H1 (cell line): ENCODE results near the gene UBR3. TPM values are rescaled to one million over a fixed set of nuclear protein-coding genes. Genes with fewer than 3 reads are reported as not detected.
"Not testable (repeated sequence)": the region's sequence is repeated elsewhere in the genome, so short reads cannot be mapped to it uniquely, and the experiment has no call there.

ENCODE experiments used
- CTCF ChIA-PET: fragments of 300-600 bp; sonication (Branson Sonifier 250); formaldehyde crosslinking; loops from one replicate; lab custom pipeline; 2021; ENCODE audit not compliant: partially characterized antibody; lab: Charles Lee
- POLR2A ChIA-PET: fragments of 300-600 bp; sonication (Branson Sonifier 250); formaldehyde crosslinking; loops from one replicate; lab custom pipeline; 2021; ENCODE audit warnings: inconsistent platforms; ENCODE audit not compliant: partially characterized antibody; lab: Charles Lee
- DNase-seq, 2 experiments: peaks; one replicate each; pipeline versions ENCODE4 v3.0.0 to v3.0.0-alpha.2; 2010 to 2022; ENCODE audit warnings: low spot score in 2 of 2, low read depth in 1 of 2, mixed read lengths in 1 of 2
- FAIRE-seq: peaks from 2 replicates; lab custom pipeline; 2011; peaks lifted over from hg19 to GRCh38; lab: Jason Lieb, UNC
- H2AFZ ChIP-seq: 2 replicates; pipeline ENCODE4 v1.8.1; 2012; ENCODE audit warnings: low read length, inconsistent platforms
- H2AK5ac ChIP-seq: 2 replicates; pipeline ENCODE4 v1.6.1; 2013; ENCODE audit warnings: low read depth, low read length
- H2BK120ac ChIP-seq: replicated peaks from 2 replicates; pipeline ENCODE3; 2013; ENCODE audit warnings: low read depth, low read length, inconsistent platforms
- H2BK12ac ChIP-seq: 2 replicates; pipeline ENCODE4 v1.6.1; 2013; ENCODE audit warnings: low read depth, low read length
- H2BK15ac ChIP-seq: 2 replicates; pipeline ENCODE4 v1.6.1; 2013; ENCODE audit warnings: low read length
- H2BK20ac ChIP-seq: 2 replicates; pipeline ENCODE4 v1.6.1; 2013; ENCODE audit warnings: low read length
- H2BK5ac ChIP-seq: 2 replicates; pipeline ENCODE4 v1.6.1; 2013; ENCODE audit warnings: low read depth, low read length
- H3K14ac ChIP-seq: 2 replicates; pipeline ENCODE4 v1.6.1; 2013; ENCODE audit warnings: inconsistent platforms; ENCODE audit not compliant: insufficient read length
- H3K18ac ChIP-seq: 2 replicates; pipeline ENCODE4 v1.6.1; 2013; ENCODE audit warnings: low read length; ENCODE audit errors: extremely low read depth
- H3K23ac ChIP-seq: 2 replicates; pipeline ENCODE4 v1.6.1; 2013; ENCODE audit warnings: inconsistent platforms; ENCODE audit not compliant: insufficient read length
- H3K23me2 ChIP-seq: 2 replicates; pipeline ENCODE4 v1.6.1; 2013; ENCODE audit warnings: low read depth, low read length
- H3K27ac ChIP-seq: 2 replicates; pipeline ENCODE4 v1.6.1; 2011; ENCODE audit warnings: low read depth, low read length, inconsistent platforms
- H3K27me3 ChIP-seq, 4 experiments: replicated peaks in 1 of 4; 1 replicate in 1 of 4; 2 replicates in 3 of 4; pipeline versions ENCODE4 v1.6.1 to v1.8.1; 2011 to 2013; ENCODE audit warnings: low read length in 3 of 4, mild to moderate bottlenecking in 3 of 4, inconsistent platforms in 2 of 4, mixed read lengths in 2 of 4, moderate library complexity in 1 of 4; ENCODE audit not compliant: control insufficient read depth in 3 of 4, insufficient read depth in 3 of 4; ENCODE audit errors: extremely low read depth in 1 of 4
- H3K36me3 ChIP-seq, 4 experiments: 2 replicates each; pipeline versions ENCODE4 v1.6.1 to v1.8.1; 2011 to 2013; ENCODE audit warnings: mild to moderate bottlenecking in 4 of 4, low read length in 3 of 4, moderate library complexity in 2 of 4, control low read depth in 1 of 4, inconsistent platforms in 1 of 4; ENCODE audit not compliant: insufficient read depth in 4 of 4, control insufficient read depth in 2 of 4
- H3K4ac ChIP-seq: replicated peaks from 2 replicates; pipeline ENCODE3; 2013; ENCODE audit warnings: low read length, low read depth, mixed read lengths, inconsistent platforms; ENCODE audit not compliant: insufficient read length
- H3K4me1 ChIP-seq, 4 experiments: replicated peaks in 1 of 4; 1 replicate in 1 of 4; 2 replicates in 3 of 4; pipeline versions ENCODE4 v1.6.1 to v1.8.1; 2011 to 2013; ENCODE audit warnings: low read length in 3 of 4, inconsistent platforms in 2 of 4, mixed read lengths in 1 of 4; ENCODE audit not compliant: insufficient read depth in 4 of 4, control insufficient read depth in 3 of 4
- H3K4me2 ChIP-seq, 2 experiments: 2 replicates each; pipeline versions ENCODE4 v1.6.1 to v1.8.1; 2011 to 2013; ENCODE audit warnings: low read depth in 2 of 2, low read length in 2 of 2, control low read depth in 1 of 2, inconsistent platforms in 1 of 2, mild to moderate bottlenecking in 1 of 2; ENCODE audit not compliant: insufficient read depth in 1 of 2
- H3K4me3 ChIP-seq, 4 experiments: fragments of 200-600, 300-600 bp in 1 of 4; sonication (generic), shearing (Covaris generic), sonication (Bioruptor Twin) in 1 of 4; 2 replicates each; pipeline versions ENCODE4 v1.5.1 to v1.8.1; 2011 to 2016; ENCODE audit warnings: low read length in 4 of 4, low read depth in 3 of 4, control low read depth in 2 of 4, inconsistent platforms in 2 of 4, mild to moderate bottlenecking in 2 of 4, mixed read lengths in 1 of 4, moderate library complexity in 1 of 4; ENCODE audit not compliant: insufficient read depth in 2 of 4; ENCODE audit errors: extremely low read depth in 1 of 4
- H3K56ac ChIP-seq: replicated peaks from 2 replicates; pipeline ENCODE3; 2013; ENCODE audit warnings: low read depth, mild to moderate bottlenecking, mixed read lengths, low read length, inconsistent platforms; ENCODE audit not compliant: insufficient read length
- H3K79me1 ChIP-seq: 2 replicates; pipeline ENCODE4 v1.6.1; 2013; ENCODE audit warnings: low read depth, low read length, control low read depth
- H3K79me2 ChIP-seq, 2 experiments: 2 replicates each; pipeline versions ENCODE4 v1.6.1 to v1.8.1; 2012 to 2013; ENCODE audit warnings: low read length in 2 of 2, mild to moderate bottlenecking in 2 of 2, inconsistent platforms in 1 of 2; ENCODE audit not compliant: insufficient read depth in 2 of 2, control insufficient read depth in 1 of 2
- H3K9ac ChIP-seq, 4 experiments: replicated peaks in 1 of 4; 1 replicate in 1 of 4; 2 replicates in 3 of 4; pipeline versions ENCODE4 v1.6.1 to v1.8.1; 2011 to 2013; ENCODE audit warnings: low read depth in 3 of 4, low read length in 3 of 4, control low read depth in 2 of 4, mild to moderate bottlenecking in 2 of 4, moderate library complexity in 2 of 4, inconsistent platforms in 1 of 4; ENCODE audit errors: extremely low read depth in 1 of 4
- H3K9me3 ChIP-seq, 2 experiments: 2 replicates each; pipeline versions ENCODE4 v1.6.1 to v1.8.1; 2012 to 2013; ENCODE audit warnings: mild to moderate bottlenecking in 2 of 2, moderate library complexity in 2 of 2, control low read depth in 1 of 2, inconsistent platforms in 1 of 2, low read depth in 1 of 2, low read length in 1 of 2, mixed read lengths in 1 of 2; ENCODE audit not compliant: insufficient read depth in 2 of 2
- H4K20me1 ChIP-seq, 2 experiments: replicated peaks in 1 of 2; 2 replicates each; pipeline versions ENCODE3 to v1.8.1; 2011 to 2013; ENCODE audit warnings: inconsistent platforms in 2 of 2, low read length in 2 of 2, mild to moderate bottlenecking in 1 of 2; ENCODE audit not compliant: insufficient read depth in 2 of 2, control insufficient read depth in 1 of 2
- H4K5ac ChIP-seq: 2 replicates; pipeline ENCODE4 v1.6.1; 2013; ENCODE audit warnings: low read length, low read depth, mixed read lengths, inconsistent platforms; ENCODE audit not compliant: insufficient read length
- H4K8ac ChIP-seq: 2 replicates; pipeline ENCODE4 v1.8.0; 2013; ENCODE audit warnings: mild to moderate bottlenecking, moderate library complexity, low read length, inconsistent platforms; ENCODE audit not compliant: insufficient read depth; ENCODE audit errors: extremely low read depth
- H4K91ac ChIP-seq: replicated peaks from 2 replicates; pipeline ENCODE3; 2013; ENCODE audit warnings: low read length, mixed read lengths, inconsistent platforms; ENCODE audit not compliant: insufficient read length
- WGBS, 2 experiments: shearing (Covaris generic) in 1 of 2; methylation state at CpG; one replicate each; pipeline versions ENCODE4 v1.1.6 to v1.1.7; 2013 to 2015; ENCODE audit warnings: low lambda C conversion rate in 2 of 2, mixed read lengths in 2 of 2, inconsistent platforms in 1 of 2, low coverage in 1 of 2, missing lambda C conversion rate in 1 of 2; ENCODE audit not compliant: insufficient replicate concordance in 2 of 2, insufficient coverage in 1 of 2, insufficient read length in 1 of 2; ENCODE audit errors: extremely low coverage in 1 of 2, missing lambda C conversion rate in 1 of 2; 5-methylcytosine and 5-hydroxymethylcytosine counted together
- polyA plus RNA-seq, 7 experiments: library from polyadenylated mRNA; depleted of rRNA in 3 of 7; stranded (reverse) in 5 of 7; unstranded in 2 of 7; fragments of >200 nt in 5 of 7; fragments of 200-250 nt in 2 of 7; gene quantifications; 1 replicate in 5 of 7; 2 replicates in 1 of 7; 4 replicates in 1 of 7; pipeline versions ENCODE4 v1.2.1 to v1.2.3, GENCODE V29; 2011 to 2013; ENCODE audit warnings: missing spikeins in 2 of 7, mixed read lengths in 2 of 7
- total RNA-seq: library from RNA; stranded (reverse); fragmentation: NEBNext Ultra II Directional; extraction: Animal tissue kit (Norgen Biotek cat#: 25700); gene quantifications from 2 replicates; pipeline ENCODE4 v1.2.1, GENCODE V29; 2021

Gene UBR3
- total and polyA plus RNA-seq, 2 of the 8 experiments (the other 6 are each of a cell fraction or from before 2014, with no cell fraction given): 3.7 to 17.7 TPM

- POLR2A ChIA-PET, H3K27ac ChIP-seq, H3K4ac ChIP-seq, H2BK5ac ChIP-seq, H4K5ac ChIP-seq, CTCF ChIA-PET, H3K79me1 ChIP-seq, FAIRE-seq, H3K4me2 ChIP-seq, H3K36me3 ChIP-seq, H3K27me3 ChIP-seq, H2BK20ac ChIP-seq, H2AFZ ChIP-seq, H4K20me1 ChIP-seq, H2AK5ac ChIP-seq, H3K4me3 ChIP-seq, H3K56ac ChIP-seq, H3K18ac ChIP-seq, H2BK15ac ChIP-seq, H2BK120ac ChIP-seq, H4K8ac ChIP-seq, H3K79me2 ChIP-seq, H2BK12ac ChIP-seq, H3K4me1 ChIP-seq, DNase-seq, H3K23ac ChIP-seq, H3K9ac ChIP-seq, H4K91ac ChIP-seq, H3K23me2 ChIP-seq, H3K14ac ChIP-seq: not testable (repeated sequence)
- 91% methylated on average over 15 of the region's 42 CpGs; no CpG with 5 or more reads in 1 of the 2 experiments for WGBS, 2 experiments
- peaks cover 0 to 10% of the 10 kb centered on the region in 2 experiments; a peak in 1 of 4 replicates for H3K9me3 ChIP-seq
Observed at GRCh38 chr2:169855281-169856258, 28.3 kb downstream of the UBR3 start.
